AG09319 (cell line): ENCODE measurements around the gene ZNF534.
A peak's percentile ranks its signal among the peaks of the same experiment; 100 is the strongest.

ENCODE experiments used
- DNase-seq: peaks from one replicate; pipeline ENCODE4 v3.0.0-alpha.2; 2010; ENCODE audit warnings: low read depth; ENCODE audit errors: extremely low read depth
- CTCF ChIP-seq: IDR thresholded peaks from 2 replicates; pipeline ENCODE4 v1.5.1; 2011; ENCODE audit warnings: low read depth, mild to moderate bottlenecking, inconsistent platforms, low read length, moderate library complexity

Gene ZNF534

GRCh38 chr19:52428937-52429336, at the start of gene ZNF534:
Gene ZNF534, plus strand, starts transcription at chr19:52429148. Its CDS starts 2,327 bp downstream, at chr19:52431475.
- DNase-seq: no peak
- no peak for TF ChIP-seq CTCF

- no peak for DNase-seq
- TF ChIP-seq CTCF: no peak
These were observed 37.8 kb upstream of the ZNF534 start for GRCh38 chr19:52391135-52391534.

- peak; percentile 90 for DNase-seq
- TF ChIP-seq CTCF: no peak
These were observed 31.5 kb upstream of the ZNF534 start, which contains the start of gene ZNF528 for GRCh38 chr19:52397310-52398080. Gene ZNF528, plus strand, starts transcription at chr19:52397849. Its CDS starts 4,165 bp downstream, at chr19:52402014.

- no peak for DNase-seq
- no peak; the same call in 1 of the 2 replicates for TF ChIP-seq CTCF
These were observed 30.9 kb upstream of the ZNF534 start for GRCh38 chr19:52398081-52398441.

- no peak for TF ChIP-seq CTCF
- DNase-seq: no peak
These were observed 18.7 kb upstream of the ZNF534 start for GRCh38 chr19:52410276-52410675.

GRCh38 chr19:52415711-52416110, 13.2 kb upstream of the ZNF534 start:
- TF ChIP-seq CTCF: no peak
- DNase-seq: no peak

GRCh38 chr19:52442179-52442578, 13.2 kb downstream of the ZNF534 start:
- no peak for TF ChIP-seq CTCF
- no peak for DNase-seq
